IMR-90 (cell line): ENCODE results near the gene USP12. TPM values are rescaled to one million over a fixed set of nuclear protein-coding genes. Genes with fewer than 3 reads are reported as not detected.
"Not testable (repeated sequence)": the region's sequence is repeated elsewhere in the genome, so short reads cannot be mapped to it uniquely, and the experiment has no call there.

Experiments used
- ATAC-seq: fragments of 200-7000 bp; cut with Tn5 transposase; 2 replicates; pipeline ENCODE4 v1.9.1; 2020; ENCODE audit warnings: low read depth, mild to moderate bottlenecking, moderate library complexity
- BruUV-seq: library from RNA; stranded (reverse); fragments of 400-500 nt; replicated peaks from 2 replicates; lab custom pipeline; 2021; lab: Mats Ljungman, UMichigan
- CTCF ChIA-PET: fragments of 300-600 bp; formaldehyde crosslinking; extraction: SDS; loops from one replicate; lab custom pipeline; 2021; ENCODE audit warnings: antibody characterized with exemption; lab: Yijun Ruan, JAX
- POLR2A ChIA-PET: fragments of 300-600 bp; sonication (Branson Sonifier 250); formaldehyde crosslinking; loops from one replicate; lab custom pipeline; 2022; ENCODE audit warnings: antibody characterized with exemption; ENCODE audit not compliant: unreplicated experiment; lab: Charles Lee
- DNase-seq: peaks from one replicate; pipeline ENCODE4 v3.0.0; 2013
- H2AFZ ChIP-seq: replicated peaks from 2 replicates; pipeline ENCODE3; 2013; ENCODE audit warnings: low read length, mild to moderate bottlenecking; ENCODE audit not compliant: poor library complexity
- H2AK5ac ChIP-seq: 2 replicates; pipeline ENCODE4 v1.6.1; 2013; ENCODE audit warnings: low read depth, low read length, inconsistent platforms
- H2AK9ac ChIP-seq: replicated peaks from 2 replicates; pipeline ENCODE3; 2013; ENCODE audit warnings: mild to moderate bottlenecking, low read depth, low read length, moderate library complexity; ENCODE audit not compliant: poor library complexity
- H2BK120ac ChIP-seq: 2 replicates; pipeline ENCODE4 v1.6.1; 2013; ENCODE audit warnings: low read depth, low read length, inconsistent platforms
- H2BK15ac ChIP-seq: 3 replicates; pipeline ENCODE4 v1.6.1; 2013; ENCODE audit warnings: low read depth, low read length, inconsistent platforms
- H2BK20ac ChIP-seq: 2 replicates; pipeline ENCODE4 v1.6.1; 2013; ENCODE audit warnings: low read depth, mild to moderate bottlenecking, inconsistent platforms, low read length, moderate library complexity
- H2BK5ac ChIP-seq: 2 replicates; pipeline ENCODE4 v1.6.1; 2013; ENCODE audit warnings: mild to moderate bottlenecking, low read depth, low read length, inconsistent platforms; ENCODE audit not compliant: poor library complexity, severe bottlenecking
- H3K14ac ChIP-seq: replicated peaks from 2 replicates; pipeline ENCODE4 v1.6.1; 2013; ENCODE audit warnings: low read depth, low read length, inconsistent platforms
- H3K18ac ChIP-seq: 2 replicates; pipeline ENCODE4 v1.6.1; 2013; ENCODE audit warnings: low read depth, low read length, control low read depth
- H3K23ac ChIP-seq: 2 replicates; pipeline ENCODE4 v1.6.1; 2013; ENCODE audit warnings: low read depth, low read length, inconsistent platforms
- H3K27ac ChIP-seq: 2 replicates; pipeline ENCODE4 v1.5.1; 2013; ENCODE audit warnings: mild to moderate bottlenecking, control low read depth, low read length; ENCODE audit not compliant: insufficient read depth
- H3K27me3 ChIP-seq: 2 replicates; pipeline ENCODE4 v1.6.1; 2013; ENCODE audit warnings: low read length; ENCODE audit not compliant: control insufficient read depth, insufficient read depth
- H3K36me3 ChIP-seq: 2 replicates; pipeline ENCODE4 v1.6.1; 2013; ENCODE audit warnings: low read length, mixed read lengths; ENCODE audit not compliant: control insufficient read depth, insufficient read depth
- H3K4ac ChIP-seq: 2 replicates; pipeline ENCODE4 v1.6.1; 2013; ENCODE audit warnings: low read depth, low read length, inconsistent platforms
- H3K4me1 ChIP-seq: 2 replicates; pipeline ENCODE4 v1.6.1; 2013; ENCODE audit warnings: low read length, mixed read lengths; ENCODE audit not compliant: control insufficient read depth, insufficient read depth
- H3K4me2 ChIP-seq: 2 replicates; pipeline ENCODE4 v1.6.1; 2013; ENCODE audit warnings: low read depth, mild to moderate bottlenecking, control low read depth, low read length, moderate library complexity
- H3K4me3 ChIP-seq: 2 replicates; pipeline ENCODE4 v1.5.1; 2013; ENCODE audit warnings: low read depth, mild to moderate bottlenecking, control low read depth, low read length, moderate library complexity; ENCODE audit not compliant: insufficient read depth
- H3K56ac ChIP-seq: 2 replicates; pipeline ENCODE4 v1.6.1; 2013; ENCODE audit warnings: low read length, inconsistent platforms; ENCODE audit not compliant: insufficient read depth; ENCODE audit errors: extremely low read depth
- H3K79me1 ChIP-seq, 2 experiments: 2 replicates each; pipeline ENCODE4 v1.6.1; 2013; ENCODE audit warnings: low read length in 2 of 2, inconsistent platforms in 1 of 2, low read depth in 1 of 2
- H3K9ac ChIP-seq: 2 replicates; pipeline ENCODE4 v1.6.1; 2013; ENCODE audit warnings: low read depth, low read length, control low read depth
- H3K9me1 ChIP-seq: 2 replicates; pipeline ENCODE4 v1.6.1; 2013; ENCODE audit warnings: low read length, inconsistent platforms; ENCODE audit not compliant: insufficient read depth
- H3K9me3 ChIP-seq: 2 replicates; pipeline ENCODE4 v1.6.1; 2013; ENCODE audit warnings: low read length; ENCODE audit not compliant: control insufficient read depth, insufficient read depth
- H4K20me1 ChIP-seq: 2 replicates; pipeline ENCODE4 v1.6.1; 2013; ENCODE audit warnings: low read length, inconsistent platforms; ENCODE audit not compliant: insufficient read depth
- H4K5ac ChIP-seq: 2 replicates; pipeline ENCODE4 v1.6.1; 2013; ENCODE audit warnings: mild to moderate bottlenecking, low read depth, low read length, control low read depth
- H4K8ac ChIP-seq, 2 experiments: 2 replicates each; pipeline ENCODE4 v1.6.1; 2013; ENCODE audit warnings: low read depth in 2 of 2, low read length in 2 of 2, control low read depth in 1 of 2, inconsistent platforms in 1 of 2
- H4K91ac ChIP-seq: 2 replicates; pipeline ENCODE4 v1.6.1; 2013; ENCODE audit warnings: low read depth, low read length, inconsistent platforms; ENCODE audit not compliant: insufficient read depth
- whole genome bisulfite sequencing, 2 experiments: methylation state at CpG; one replicate each; pipeline versions ENCODE4 v1.1.5 to v1.1.7; 2013; ENCODE audit warnings: missing lambda C conversion rate in 2 of 2; ENCODE audit not compliant: insufficient read length in 1 of 2; ENCODE audit errors: extremely low coverage in 2 of 2; 5-methylcytosine and 5-hydroxymethylcytosine counted together
- dilution Hi-C: fragments of 300-500 bp; cut with HindIII; formaldehyde crosslinking; loops from one replicate; pipeline ENCODE4 v1.14.3; 2018; ENCODE audit warnings: low sequenced_read_pairs; ENCODE audit not compliant: unreplicated experiment
- in situ Hi-C: fragments of 300-500 bp; cut with MboI; formaldehyde crosslinking; loops from 3 replicates; pipeline ENCODE4 v1.14.3; 2019; ENCODE audit warnings: low sequenced_read_pairs, inconsistent platforms, mixed read lengths
- intact Hi-C: fragments of 100-400 bp; cut with micrococcal nuclease; formaldehyde crosslinking; loops from 2 replicates; pipeline ENCODE4 v1.10.0; 2022
- polyA plus RNA-seq, 3 experiments: library from polyadenylated mRNA; depleted of rRNA; stranded (reverse); fragments of >200 nt; gene quantifications; 2 replicates each; pipeline ENCODE4 v1.2.3, GENCODE V29; 2012; ENCODE audit warnings: low replicate concordance in 1 of 3
- total RNA-seq: library from RNA; depleted of rRNA; stranded (reverse); fragments of >200 nt; gene quantifications from 2 replicates; pipeline ENCODE4 v1.2.3, GENCODE V29; 2012

The USP12 gene
- total and polyA plus RNA-seq, 2 of the 4 experiments (the other 2 are of a cell fraction): 11.8 to 16.5 TPM

DNA sequence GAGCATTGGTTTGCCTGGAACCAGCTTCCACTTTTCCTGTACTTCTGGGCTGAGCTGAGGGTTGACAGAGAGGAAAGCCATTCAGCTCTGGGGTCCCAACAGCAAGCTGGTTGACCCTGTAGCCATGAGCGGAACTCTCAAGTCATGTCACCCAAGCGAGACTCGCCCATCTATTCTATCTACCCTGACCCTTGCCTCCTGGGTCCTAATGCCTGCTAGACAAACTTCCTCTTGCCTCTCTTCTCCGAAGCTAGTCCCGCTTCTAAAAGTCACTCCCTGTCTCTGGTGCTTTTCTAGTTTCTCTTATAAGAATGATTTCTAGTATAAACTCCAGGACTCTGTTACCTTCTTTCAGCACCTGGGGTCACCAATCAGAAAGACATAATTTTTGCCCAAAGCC is 41.8 kb upstream of the USP12 start:
- in situ Hi-C loops, H3K4ac ChIP-seq, H3K23ac ChIP-seq, H2AFZ ChIP-seq, H3K9ac ChIP-seq, H4K91ac ChIP-seq, H2BK20ac ChIP-seq, H3K9me3 ChIP-seq, H4K20me1 ChIP-seq, CTCF ChIA-PET, H4K5ac ChIP-seq, H2BK120ac ChIP-seq, H2AK5ac ChIP-seq, intact Hi-C loops, H3K18ac ChIP-seq, H3K9me1 ChIP-seq, dilution Hi-C loops, H3K4me1 ChIP-seq, H2BK5ac ChIP-seq, DNase-seq, H3K36me3 ChIP-seq, ATAC-seq, H3K27me3 ChIP-seq, H3K79me1 ChIP-seq, POLR2A ChIA-PET, H4K8ac ChIP-seq, H3K4me3 ChIP-seq, H2AK9ac ChIP-seq, H3K27ac ChIP-seq, H2BK15ac ChIP-seq, H3K4me2 ChIP-seq, H3K14ac ChIP-seq, BruUV-seq, H3K56ac ChIP-seq: not testable (repeated sequence)
- no CpG with 5 or more reads among the region's 5 CpGs for WGBS, 2 experiments
